ENCODE results near the gene UNC13C.
"Not testable (repeated sequence)": the region's sequence is repeated elsewhere in the genome, so short reads cannot be mapped to it uniquely, and the experiment has no call there.

Gene UNC13C

DNA sequence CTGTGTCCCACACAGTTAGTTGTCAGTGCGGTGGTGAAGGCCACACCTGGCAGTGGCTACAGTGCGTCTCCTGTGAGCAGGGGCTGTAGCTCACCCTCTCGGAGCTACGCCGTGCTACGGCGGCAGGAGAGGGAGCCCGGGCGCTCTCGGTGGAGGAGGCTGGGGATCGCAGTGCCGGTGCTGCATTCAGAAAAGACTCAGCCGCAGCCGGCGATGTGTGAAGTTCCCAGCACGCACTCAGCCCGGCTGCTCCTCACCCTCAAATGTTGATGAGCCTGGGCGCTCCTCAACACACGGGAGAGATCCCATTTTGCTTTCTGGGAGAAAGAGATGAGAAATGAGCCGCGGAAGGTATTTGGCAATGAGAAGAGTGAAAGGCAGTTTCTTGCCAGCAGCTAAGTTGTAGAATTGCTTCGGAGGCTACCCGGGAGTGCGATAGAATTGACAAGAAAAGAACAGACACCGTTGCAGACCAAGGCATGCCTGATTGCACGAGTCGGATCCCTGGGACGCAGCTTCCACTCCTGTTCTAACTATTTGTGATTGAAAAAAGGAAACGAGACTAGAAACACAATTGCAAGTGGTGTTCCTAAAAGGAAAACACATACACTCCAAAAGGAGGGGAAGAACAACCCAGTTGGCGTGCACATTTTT lies at the start of gene UNC13C:
Gene UNC13C (plus strand): TSS at position 189 of the 654 bp plus-strand sequence. CDS start 34,463 bp downstream, outside the sequence.
- DNase-seq, result peak; percentile 88

DNA sequence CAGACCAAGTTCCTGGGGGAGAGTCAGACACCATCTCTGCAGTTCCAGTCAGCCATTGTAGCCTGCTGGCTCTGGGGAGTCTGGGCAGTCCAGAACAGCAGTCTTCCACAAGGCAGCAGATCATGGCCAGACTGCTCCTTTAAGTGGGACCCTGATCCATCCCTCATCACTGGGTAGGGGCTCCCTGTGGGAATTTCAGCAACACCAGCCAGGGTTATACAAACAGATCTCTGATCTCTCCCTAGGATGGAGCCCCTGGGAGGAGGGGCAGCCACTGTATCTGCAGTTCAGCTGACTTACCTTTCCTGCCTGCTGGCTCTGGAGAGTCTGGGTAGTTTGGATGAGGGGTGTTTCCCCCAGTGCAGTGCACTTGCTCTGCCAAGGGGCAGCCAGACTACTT lies 42.1 kb upstream of the UNC13C start:
- no peak for DNase-seq

DNA sequence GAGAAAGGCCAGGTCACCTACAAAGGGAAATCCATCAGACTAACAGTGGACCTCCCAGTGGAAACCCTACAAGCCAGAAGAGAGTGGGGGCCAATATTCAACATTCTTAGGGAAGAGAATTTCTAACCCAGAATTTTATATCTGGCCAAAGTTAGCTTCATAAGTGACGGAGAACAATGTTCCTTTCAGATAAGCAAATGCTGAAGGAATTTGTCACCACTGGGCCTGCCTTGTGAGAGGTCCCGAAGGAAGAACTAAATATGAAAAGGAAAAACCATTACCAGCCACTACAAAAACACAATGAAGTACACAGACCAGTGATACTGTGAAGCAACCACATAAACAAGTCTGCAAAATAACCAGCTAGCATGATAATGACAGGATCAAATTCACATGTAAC lies 40.6 kb upstream of the UNC13C start:
- DNase-seq, result not testable (repeated sequence)

DNA sequence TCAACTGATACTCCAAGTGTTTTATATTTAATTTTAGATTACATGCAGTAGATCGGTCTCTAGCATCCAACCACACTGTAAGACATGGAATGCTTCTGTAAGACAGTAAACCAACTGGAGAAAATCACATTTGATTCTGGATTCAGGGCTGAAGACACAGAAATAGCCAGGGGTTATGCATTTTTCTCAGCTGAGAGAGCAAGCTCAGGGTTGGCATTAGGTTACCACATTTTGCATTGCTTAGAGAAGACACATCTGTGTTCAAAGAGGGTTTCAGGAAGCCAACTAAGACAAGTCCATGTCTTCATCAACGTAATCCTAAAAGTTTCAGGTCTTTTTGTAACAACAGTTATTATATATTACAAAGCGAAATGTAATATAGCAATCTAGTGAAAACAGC lies 27.7 kb upstream of the UNC13C start:
- no peak for DNase-seq

DNA sequence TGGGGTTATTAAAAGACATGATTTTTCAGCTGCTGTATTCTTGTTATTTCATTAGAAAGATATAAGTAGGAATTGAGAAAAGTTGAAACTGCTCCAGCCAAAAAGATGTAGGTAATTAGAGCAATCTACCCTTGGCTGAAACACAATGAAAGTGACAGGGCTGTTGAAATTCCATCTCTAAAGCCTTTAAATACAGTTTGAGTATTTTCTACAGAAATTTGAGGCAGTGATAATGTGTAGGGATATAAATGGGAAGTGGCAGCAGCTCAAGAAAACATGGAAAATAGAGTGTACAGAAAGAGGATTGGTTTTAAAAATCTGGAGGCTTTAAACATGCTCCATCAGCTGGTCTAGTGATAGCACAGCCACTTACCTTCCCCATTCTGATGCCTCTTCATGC lies 22.8 kb upstream of the UNC13C start:
- DNase-seq, result no peak

DNA sequence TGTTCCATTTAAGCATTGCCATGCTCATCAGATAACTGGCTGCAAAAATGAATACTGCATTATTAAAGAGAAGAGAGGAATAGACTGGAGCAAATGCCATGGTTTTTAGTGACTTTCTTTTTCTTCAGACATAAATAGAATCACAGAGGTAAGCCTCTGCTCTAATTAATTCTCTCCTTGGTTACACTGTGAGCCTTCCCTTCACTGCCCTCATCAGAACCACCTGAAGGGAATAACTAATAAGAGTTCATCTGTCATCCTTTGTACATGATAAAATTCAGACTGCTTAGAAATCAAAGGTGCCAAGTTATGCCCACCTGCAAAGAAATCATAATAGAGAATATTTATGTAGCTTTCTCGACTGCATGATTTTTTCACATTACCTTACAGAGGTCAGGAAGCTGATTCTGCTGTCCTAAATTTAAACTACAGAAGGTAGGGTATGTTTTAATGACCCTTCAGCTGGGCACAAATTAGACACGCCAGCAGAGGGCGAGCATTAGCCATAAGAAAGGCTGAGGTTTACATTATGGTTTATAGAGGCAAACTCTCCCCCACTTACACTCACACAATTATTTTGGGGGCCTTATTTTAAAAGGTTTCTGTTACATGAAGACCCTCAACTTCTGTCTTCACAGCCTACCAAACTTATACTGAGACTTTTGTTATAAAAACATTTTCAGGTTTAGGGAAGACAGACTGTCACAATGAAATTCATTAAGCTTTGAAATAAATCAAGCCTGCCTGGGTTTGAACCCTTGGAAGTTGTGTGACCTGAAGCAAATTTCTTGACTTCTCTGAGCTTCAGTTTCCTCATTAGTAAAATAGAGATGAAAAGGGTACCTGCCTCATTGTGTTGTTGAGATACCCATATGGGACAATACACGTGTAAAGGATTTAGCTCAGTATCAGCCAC lies 15.3 kb upstream of the UNC13C start:
- DNase-seq, result peak; percentile 44

DNA sequence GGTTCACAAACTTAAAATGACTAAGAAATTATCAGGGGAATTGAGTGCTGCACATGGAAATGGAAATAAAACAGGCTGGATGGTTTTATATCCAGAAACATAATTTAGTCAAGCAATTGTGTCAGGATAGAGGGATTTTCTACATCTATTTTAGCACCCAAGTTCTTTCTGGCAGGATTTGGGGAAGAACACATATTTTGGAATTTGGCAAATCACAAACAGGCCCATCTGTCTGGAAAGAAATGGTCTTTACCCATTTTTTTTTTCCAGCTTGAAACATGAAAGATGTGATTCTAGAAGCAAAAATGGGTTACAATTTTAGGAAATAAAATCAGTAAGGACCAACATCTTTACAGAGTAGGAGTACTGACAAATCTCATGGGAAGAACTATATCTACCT lies 14.4 kb upstream of the UNC13C start:
- DNase-seq, result no peak

DNA sequence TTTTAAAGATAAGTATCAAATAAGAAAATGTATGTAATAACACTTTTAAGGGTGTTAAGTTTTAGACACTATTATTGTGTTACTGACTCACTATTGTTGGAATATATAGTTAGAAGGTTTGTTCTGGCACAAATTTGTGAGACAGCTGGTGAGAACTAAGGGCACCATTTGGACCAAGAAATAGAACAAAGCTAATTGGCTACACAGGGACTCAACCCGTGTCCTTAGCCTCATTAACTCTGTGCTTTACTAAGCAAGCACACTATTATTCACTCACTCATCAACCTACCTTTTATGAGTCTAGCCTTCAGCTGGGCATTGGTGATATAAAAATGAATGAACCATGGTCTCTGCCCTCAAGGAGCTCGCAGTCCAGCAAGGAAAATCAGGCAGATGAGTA lies 4.1 kb upstream of the UNC13C start:
- no peak for DNase-seq

DNA sequence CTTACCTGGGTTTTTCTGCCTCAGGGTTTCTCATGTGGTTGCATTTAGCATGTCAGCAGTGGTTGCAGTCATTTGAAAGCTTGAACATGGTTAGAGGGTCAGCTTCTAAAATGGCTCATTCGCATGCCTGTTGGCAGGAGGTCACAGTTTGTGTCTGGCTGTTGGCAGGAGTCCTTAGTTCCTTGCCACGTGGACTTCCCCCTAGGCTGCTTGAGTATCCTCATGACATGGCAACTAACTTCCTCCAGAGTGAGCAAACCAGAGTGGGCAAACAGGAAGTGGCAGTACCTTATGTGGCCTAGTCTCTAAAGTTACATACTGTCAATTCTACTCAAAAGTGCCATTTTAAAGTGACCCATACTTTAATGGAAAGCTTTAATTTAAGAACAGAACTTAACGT lies 3.4 kb upstream of the UNC13C start:
- no peak for DNase-seq

DNA sequence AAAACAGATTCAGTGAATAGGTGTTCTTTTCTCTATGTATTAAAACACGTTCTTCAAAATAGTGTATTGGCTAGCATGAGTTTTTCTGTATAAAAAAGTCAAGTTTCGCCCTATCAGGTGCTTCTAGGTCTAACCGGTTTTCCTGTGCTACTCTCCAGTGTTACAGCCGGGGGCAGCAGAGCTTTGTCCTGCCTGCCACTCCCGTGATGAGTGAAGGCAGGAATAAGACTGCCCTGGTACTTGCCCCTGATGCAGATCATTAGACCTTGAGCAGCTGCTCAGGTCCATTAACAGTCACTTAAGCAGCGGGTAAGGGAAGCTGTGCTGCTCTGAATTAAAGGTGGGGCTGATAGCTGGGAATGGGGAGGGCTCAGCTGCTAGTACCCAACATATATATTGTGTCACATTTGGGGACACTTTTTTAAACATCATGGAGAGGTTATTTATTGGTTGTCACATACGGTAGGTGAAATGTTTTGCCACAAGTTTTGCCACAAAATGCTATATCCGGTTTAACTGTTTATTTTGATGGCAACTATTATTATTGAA lies 1.3 kb upstream of the UNC13C start:
- DNase-seq, result peak; percentile 56

DNA sequence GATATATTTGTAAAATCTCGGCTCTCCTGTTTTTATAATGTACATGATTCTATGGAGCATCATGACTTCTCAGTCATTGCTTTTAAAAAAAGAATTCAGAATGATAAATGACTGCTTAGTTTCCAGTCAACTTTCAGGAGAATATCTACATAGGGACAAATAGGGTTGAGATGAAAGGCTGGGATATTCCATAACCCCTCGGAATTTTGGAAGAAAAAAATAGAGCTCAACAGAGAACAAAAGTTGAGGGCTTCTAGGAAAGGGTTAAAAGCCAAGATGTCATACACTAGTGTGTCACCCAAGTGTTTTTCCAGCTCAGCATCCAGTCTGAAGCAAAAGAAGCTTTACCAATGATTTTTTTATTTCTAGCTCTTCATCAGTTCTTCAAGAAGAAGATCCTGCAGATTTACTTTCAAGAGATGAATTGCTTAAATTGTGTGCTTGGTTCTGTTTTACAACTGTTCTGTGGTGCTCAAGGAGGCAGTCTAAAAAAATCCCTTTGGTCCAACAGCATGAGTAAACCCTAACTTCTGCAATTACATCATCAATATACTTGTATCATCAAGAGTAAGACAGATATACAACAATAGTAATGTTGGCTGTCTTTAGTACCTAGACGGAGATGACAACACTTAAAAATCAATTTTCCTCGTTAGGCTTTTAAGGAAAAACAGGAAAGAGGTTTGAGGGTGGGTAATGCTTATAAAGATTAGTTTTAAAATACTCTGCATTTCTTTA lies 979 bp downstream of the UNC13C start:
- DNase-seq, result peak; percentile 33

DNA sequence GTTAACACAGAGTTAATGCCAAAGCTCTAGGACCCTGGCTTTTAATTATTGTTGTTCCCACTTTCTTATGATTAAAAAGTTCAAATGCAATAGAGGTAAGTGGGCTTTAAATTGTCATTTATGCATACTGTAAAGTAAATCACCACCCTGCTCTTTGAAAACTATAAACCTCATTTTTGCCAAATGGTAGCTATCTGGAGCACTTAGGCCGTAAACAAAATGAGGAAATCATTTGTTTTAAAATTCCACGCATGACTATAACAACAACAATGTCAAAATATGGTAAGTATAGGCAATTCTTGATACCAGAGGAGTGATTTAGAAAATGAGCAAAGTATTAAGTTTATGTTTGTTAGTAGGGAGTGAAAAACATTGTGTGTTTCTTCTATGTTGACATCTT lies 1.8 kb downstream of the UNC13C start:
- DNase-seq, result no peak

DNA sequence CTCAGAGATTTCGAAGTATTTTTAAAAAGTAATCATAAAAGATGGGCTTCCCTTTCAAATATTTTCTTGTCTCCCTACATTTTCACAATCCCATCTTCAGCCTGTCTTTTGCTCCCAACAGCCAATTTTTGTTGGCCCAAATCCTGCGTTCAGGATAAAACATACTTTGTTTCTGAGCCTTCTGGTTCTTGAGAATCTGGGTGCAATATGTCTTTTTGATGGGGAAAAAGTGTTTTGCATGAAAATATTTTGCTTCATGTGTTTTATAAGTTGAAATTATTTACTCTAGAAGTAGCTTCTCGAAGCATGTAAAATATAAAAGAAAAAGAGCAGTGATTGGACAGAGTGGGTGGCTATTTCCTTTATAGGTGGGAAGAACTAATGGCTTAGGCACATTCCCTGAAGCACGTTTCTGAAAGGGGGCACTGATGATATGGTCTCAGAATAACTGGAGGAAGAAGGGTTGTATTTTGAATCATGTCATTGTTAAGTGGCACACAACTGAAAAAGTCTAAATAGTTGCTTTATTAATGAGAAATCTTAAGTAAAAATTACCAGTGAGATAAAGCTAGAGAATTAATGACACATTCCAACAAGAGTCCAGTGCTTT lies 3.9 kb downstream of the UNC13C start:
- no peak for DNase-seq

DNA sequence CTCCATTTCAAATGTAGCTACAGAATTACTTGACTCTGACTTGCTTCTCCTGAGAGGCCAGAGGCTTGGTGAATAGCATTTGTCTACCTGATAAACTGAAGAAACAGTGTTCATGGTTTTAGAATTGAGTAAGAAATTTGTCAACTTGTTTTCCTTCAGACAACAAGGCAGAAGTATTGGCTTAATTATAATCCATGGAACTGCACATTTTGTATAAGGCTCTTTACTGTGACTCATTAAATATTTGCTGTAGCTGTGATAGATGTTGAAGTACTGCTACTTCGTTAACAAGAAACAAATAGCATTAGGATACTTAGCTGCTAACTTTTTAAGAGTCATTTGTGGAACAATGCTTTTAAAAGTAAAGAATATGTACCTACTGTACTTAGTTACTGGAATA lies 4.6 kb downstream of the UNC13C start:
- DNase-seq, result no peak

DNA sequence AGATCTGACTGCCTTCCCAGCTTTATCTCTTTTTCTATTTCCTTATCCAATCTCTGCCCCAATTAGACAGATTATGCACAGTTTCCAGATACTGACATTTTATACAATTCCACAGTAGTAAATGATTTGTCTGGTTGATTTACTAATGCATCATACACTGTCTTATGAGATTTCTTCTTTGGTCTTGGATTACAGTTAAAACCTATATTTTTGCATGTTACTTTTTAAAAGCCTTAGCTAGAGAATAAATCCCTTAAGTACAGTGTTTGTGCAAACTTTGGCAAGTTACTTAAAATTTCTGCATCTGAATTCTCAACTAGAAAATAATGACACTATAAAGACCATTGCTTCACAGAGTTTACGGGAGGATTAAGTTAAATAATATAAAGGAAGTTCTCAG lies 6.0 kb downstream of the UNC13C start:
- DNase-seq, result no peak

DNA sequence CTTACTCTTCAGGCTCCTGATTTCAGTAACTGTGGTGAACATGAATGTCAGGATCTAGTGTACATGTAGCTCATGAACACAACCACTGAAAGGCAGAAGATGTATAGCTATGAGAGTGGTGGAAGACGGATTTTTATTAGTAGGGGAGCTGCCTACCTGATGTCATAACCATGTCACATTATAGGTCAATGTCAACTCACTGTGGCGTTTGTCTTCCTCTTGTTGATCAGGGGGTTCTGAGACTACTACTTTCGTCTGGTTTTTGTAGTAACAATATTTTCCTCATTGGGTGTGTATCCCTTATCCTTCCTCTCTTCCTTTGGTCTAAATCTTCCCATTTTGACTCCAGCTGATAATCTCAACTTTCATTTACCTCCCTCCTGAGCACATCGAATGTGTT lies 7.3 kb downstream of the UNC13C start:
- no peak for DNase-seq

DNA sequence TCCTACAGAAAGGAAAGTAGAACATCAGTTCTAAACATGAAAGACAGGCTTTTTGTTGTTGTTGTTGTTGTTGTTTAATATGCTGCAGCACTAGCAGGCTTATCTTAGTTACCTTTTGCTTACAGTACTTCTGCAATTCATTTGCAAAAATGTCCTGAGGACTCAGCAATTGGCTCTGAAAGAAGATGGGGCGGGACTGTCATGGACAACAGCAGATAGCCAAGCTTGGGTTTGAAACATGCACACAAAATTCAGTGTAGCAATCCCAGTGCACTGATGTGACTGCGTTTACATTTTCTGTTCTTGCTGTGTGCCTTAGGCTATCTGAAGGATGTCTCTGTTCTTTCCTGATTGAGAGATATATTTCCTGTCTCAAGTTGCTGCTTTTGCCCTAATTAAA lies 9.2 kb downstream of the UNC13C start:
- no peak for DNase-seq

DNA sequence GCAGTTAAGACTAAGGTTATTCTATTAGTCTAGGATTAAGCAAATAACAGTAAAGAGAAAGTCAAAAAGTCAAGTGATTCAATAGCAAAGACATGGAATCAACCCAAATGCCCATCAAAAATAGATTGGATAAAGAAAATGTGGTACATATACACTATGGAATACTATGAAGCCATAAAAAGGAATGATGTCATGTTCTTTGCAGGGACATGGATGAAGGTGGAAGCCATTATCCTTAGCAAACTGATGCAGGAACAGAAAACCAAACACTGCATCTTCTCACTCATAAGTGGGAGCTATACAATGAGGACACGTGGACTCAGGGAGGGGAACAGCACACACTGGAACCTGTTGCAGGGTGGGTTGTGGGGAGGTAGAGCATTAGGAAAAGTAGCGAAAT lies 29.0 kb downstream of the UNC13C start:
- no peak for DNase-seq

DNA sequence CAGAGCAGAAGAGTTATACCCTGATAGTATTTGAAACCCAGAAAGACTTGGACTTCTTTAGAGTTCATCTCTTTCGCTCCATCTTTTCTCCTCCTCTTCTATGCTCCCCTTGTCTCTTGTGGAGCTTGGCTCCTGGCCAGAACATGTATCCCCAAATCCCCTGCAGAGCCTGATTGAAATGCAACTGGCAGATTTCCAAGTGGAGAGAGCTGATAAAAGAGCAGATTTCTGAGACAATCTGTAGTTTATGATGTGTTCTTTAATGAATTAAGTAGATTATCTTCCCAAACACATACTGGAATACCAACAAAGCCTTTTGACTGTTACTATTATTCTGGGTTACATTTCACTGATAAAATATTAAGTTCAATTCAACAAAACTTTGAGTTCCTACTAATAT lies 33.4 kb downstream of the UNC13C start:
- no peak for DNase-seq

DNA sequence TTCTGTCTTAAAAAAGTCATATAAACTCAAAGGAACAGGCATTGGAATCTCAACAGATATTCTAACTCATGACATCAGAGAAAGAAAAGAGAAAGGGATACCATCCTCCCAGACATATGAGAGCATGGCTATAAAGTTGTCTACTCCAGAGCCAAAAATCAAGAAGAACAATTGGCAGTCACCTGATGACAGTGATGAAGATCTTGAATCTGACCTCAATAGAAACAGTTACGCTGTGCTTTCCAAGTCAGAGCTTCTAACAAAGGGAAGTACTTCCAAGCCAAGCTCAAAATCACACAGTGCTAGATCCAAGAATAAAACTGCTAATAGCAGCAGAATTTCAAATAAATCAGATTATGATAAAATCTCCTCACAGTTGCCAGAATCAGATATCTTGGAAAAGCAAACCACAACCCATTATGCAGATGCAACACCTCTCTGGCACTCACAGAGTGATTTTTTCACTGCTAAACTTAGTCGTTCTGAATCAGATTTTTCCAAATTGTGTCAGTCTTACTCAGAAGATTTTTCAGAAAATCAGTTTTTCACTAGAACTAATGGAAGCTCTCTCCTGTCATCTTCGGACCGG lies 35.9 kb downstream of the UNC13C start:
- DNase-seq, result no peak

DNA sequence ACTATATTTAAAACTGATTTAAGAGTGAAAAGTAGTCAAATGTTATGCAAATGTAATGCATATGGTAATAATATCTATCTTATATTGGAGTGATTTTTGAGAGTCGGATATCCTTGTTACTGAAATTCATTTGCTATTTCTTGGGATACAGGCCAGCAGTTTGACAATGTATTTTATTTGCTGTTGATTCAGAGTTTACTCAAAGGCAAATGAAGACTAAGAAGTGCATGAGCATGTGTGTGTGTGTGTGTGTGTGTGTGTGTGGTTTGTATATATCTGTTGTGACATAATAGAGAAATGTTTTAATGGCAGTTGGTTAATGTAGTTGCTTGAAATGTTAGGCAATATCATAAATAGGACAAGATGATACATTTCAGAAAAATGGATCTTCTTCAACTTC lies 39.0 kb downstream of the UNC13C start:
- no peak for DNase-seq

DNA sequence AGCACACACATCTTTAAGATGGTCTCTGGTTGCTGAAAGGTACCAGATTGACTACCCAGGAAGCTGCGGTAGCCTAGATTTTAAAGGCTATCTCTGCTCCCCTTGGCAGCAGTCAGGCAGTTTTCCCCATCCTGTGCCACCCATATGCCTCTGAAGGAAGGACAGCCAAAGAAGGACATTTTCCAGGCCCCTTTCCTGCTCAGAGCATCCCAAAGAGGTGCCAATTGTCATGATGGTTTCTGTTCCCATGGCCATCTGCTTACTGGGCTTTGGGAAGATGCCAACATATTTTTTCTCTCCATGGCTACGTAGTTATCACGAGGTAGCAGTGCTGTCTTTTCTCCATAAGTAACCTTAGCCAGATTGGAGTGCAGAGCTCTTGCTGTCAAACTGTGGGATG lies 39.7 kb downstream of the UNC13C start:
- no peak for DNase-seq

DNA sequence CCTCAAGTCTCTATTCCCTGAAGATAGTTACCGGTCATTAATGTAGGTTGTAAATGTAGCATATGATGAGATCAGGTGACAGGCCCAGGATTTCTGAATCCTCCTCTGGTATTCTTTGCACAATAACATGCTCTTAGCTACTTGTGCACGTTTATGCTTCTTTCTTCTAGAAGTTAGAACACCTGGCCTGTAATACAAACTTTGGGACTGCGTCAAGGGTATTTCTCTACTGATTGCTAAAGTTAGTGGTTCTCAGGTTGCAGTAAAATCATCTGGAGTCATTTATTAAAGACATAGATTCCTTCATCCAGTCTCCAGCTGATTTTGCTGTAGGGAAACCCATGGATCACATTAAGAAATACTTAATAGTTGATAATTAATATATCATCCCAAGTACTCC lies 48.0 kb downstream of the UNC13C start:
- DNase-seq, result no peak

All from retina (tissue), 1 donor.